H9 (cell line): ENCODE data around the gene RPLP2. TPM values are rescaled to one million over a fixed set of nuclear protein-coding genes. Genes with fewer than 3 reads are reported as not detected.

Source experiments
- DNase-seq: peaks from one replicate; pipeline ENCODE4 v3.0.0-alpha.2; 2017
- H2AFZ ChIP-seq: one replicate; pipeline ENCODE4 v1.6.1; 2013; ENCODE audit warnings: mild to moderate bottlenecking, low read length, control low read depth, moderate library complexity
- H2AK5ac ChIP-seq: 2 replicates; pipeline ENCODE4 v1.6.1; 2013; ENCODE audit warnings: low read length, control low read depth, mixed read lengths; ENCODE audit not compliant: insufficient read length
- H2BK120ac ChIP-seq: one replicate; pipeline ENCODE4 v1.6.1; 2013; ENCODE audit warnings: low read depth, mild to moderate bottlenecking, low read length, control low read depth, inconsistent platforms; ENCODE audit not compliant: poor library complexity, severe bottlenecking
- H2BK12ac ChIP-seq: 2 replicates; pipeline ENCODE4 v1.6.1; 2013; ENCODE audit warnings: low read length, control low read depth, mixed read lengths, low read depth; ENCODE audit not compliant: insufficient read length
- H2BK15ac ChIP-seq: 2 replicates; pipeline ENCODE4 v1.6.1; 2013; ENCODE audit warnings: low read depth, low read length, control low read depth
- H2BK20ac ChIP-seq: one replicate; pipeline ENCODE4 v1.6.1; 2013; ENCODE audit warnings: low read depth, mild to moderate bottlenecking, low read length, control low read depth, inconsistent platforms; ENCODE audit not compliant: poor library complexity, severe bottlenecking
- H2BK5ac ChIP-seq: 2 replicates; pipeline ENCODE4 v1.6.1; 2013; ENCODE audit warnings: low read length, control low read depth, mixed read lengths; ENCODE audit not compliant: insufficient read length
- H3K14ac ChIP-seq: 2 replicates; pipeline ENCODE4 v1.6.1; 2013; ENCODE audit warnings: low read length, control low read depth; ENCODE audit not compliant: insufficient read depth
- H3K18ac ChIP-seq: 2 replicates; pipeline ENCODE4 v1.6.1; 2013; ENCODE audit warnings: low read depth, mild to moderate bottlenecking, mixed read lengths, low read length, control low read depth; ENCODE audit not compliant: insufficient read length
- H3K23ac ChIP-seq: 2 replicates; pipeline ENCODE4 v1.6.1; 2013; ENCODE audit warnings: low read length, control low read depth, mixed read lengths, low read depth; ENCODE audit not compliant: insufficient read length
- H3K23me2 ChIP-seq: 2 replicates; pipeline ENCODE4 v1.6.1; 2013; ENCODE audit warnings: low read depth, mild to moderate bottlenecking, mixed read lengths, low read length, control low read depth; ENCODE audit not compliant: insufficient read length, poor library complexity, severe bottlenecking
- H3K27ac ChIP-seq: 2 replicates; pipeline ENCODE4 v1.5.1; 2013; ENCODE audit warnings: low read length, control low read depth, mixed read lengths, low read depth; ENCODE audit not compliant: insufficient read length
- H3K27me3 ChIP-seq: 2 replicates; pipeline ENCODE4 v1.6.1; 2013; ENCODE audit warnings: low read length, control low read depth, inconsistent platforms; ENCODE audit not compliant: insufficient read depth
- H3K4ac ChIP-seq: 2 replicates; pipeline ENCODE4 v1.6.1; 2013; ENCODE audit warnings: low read depth, mild to moderate bottlenecking, control low read depth, inconsistent platforms, low read length, moderate library complexity
- H3K4me1 ChIP-seq: 2 replicates; pipeline ENCODE4 v1.6.1; 2013; ENCODE audit warnings: low read length, control low read depth, inconsistent platforms; ENCODE audit not compliant: insufficient read depth
- H3K4me2 ChIP-seq: 2 replicates; pipeline ENCODE4 v1.6.1; 2013; ENCODE audit warnings: low read length, control low read depth, mixed read lengths; ENCODE audit not compliant: insufficient read length, insufficient read depth
- H3K56ac ChIP-seq: 2 replicates; pipeline ENCODE4 v1.6.1; 2013; ENCODE audit warnings: low read depth, mild to moderate bottlenecking, mixed read lengths, low read length, control low read depth; ENCODE audit not compliant: insufficient read length
- H3K79me1 ChIP-seq: 2 replicates; pipeline ENCODE4 v1.6.1; 2013; ENCODE audit warnings: low read depth, mild to moderate bottlenecking, moderate library complexity, low read length, control low read depth, inconsistent platforms; ENCODE audit not compliant: insufficient read depth, poor library complexity, severe bottlenecking
- H3K79me2 ChIP-seq: 2 replicates; pipeline ENCODE4 v1.6.1; 2013; ENCODE audit warnings: low read length, control low read depth, inconsistent platforms; ENCODE audit not compliant: insufficient read depth
- H3K9ac ChIP-seq: 2 replicates; pipeline ENCODE4 v1.6.1; 2013; ENCODE audit warnings: low read length, control low read depth, mixed read lengths; ENCODE audit not compliant: insufficient read length; ENCODE audit errors: extremely low read depth
- H3K9me3 ChIP-seq: one replicate; pipeline ENCODE4 v1.6.1; 2013; ENCODE audit warnings: low read depth, low read length, inconsistent platforms; ENCODE audit not compliant: control insufficient read depth
- H3T11ph ChIP-seq: one replicate; pipeline ENCODE4 v1.6.1; 2013; ENCODE audit warnings: mild to moderate bottlenecking, low read length, control low read depth, inconsistent platforms
- H4K20me1 ChIP-seq: one replicate; pipeline ENCODE4 v1.6.1; 2013; ENCODE audit not compliant: control insufficient read depth, insufficient read length, insufficient read depth
- H4K5ac ChIP-seq: 2 replicates; pipeline ENCODE4 v1.6.1; 2013; ENCODE audit warnings: low read depth, mild to moderate bottlenecking, mixed read lengths, low read length, control low read depth; ENCODE audit not compliant: insufficient read length
- H4K8ac ChIP-seq: replicated peaks from 2 replicates; pipeline ENCODE4 v1.6.1; 2013; ENCODE audit warnings: low read length, control low read depth, mixed read lengths, low read depth; ENCODE audit not compliant: insufficient read length
- H4K91ac ChIP-seq: 2 replicates; pipeline ENCODE4 v1.6.1; 2013; ENCODE audit warnings: low read depth, mild to moderate bottlenecking, moderate library complexity, mixed read lengths, low read length, control low read depth; ENCODE audit not compliant: insufficient read length
- H3K27ac Mint-ChIP-seq, 3 experiments: 2 replicates in 2 of 3; 3 replicates in 1 of 3; pipeline ENCODE4 v1.8.0; 2020 to 2021; ENCODE audit warnings: mixed read lengths in 3 of 3, mild to moderate bottlenecking in 1 of 3, moderate library complexity in 1 of 3
- H3K27me3 Mint-ChIP-seq: 2 replicates; pipeline ENCODE4 v1.8.0; 2021; ENCODE audit warnings: low read depth, mild to moderate bottlenecking, moderate library complexity, mixed read lengths
- H3K36me3 Mint-ChIP-seq, 3 experiments: 2 replicates in 2 of 3; 3 replicates in 1 of 3; pipeline ENCODE4 v1.8.0; 2020 to 2021; ENCODE audit warnings: low read depth in 3 of 3, mixed read lengths in 3 of 3; ENCODE audit not compliant: insufficient read depth in 1 of 3
- H3K4me1 Mint-ChIP-seq, 2 experiments: 2 replicates each; pipeline ENCODE4 v1.8.0; 2020; ENCODE audit warnings: mixed read lengths in 2 of 2
- H3K4me3 Mint-ChIP-seq, 2 experiments: 2 replicates in 1 of 2; 3 replicates in 1 of 2; pipeline ENCODE4 v1.8.0; 2020 to 2021; ENCODE audit warnings: mild to moderate bottlenecking in 2 of 2, mixed read lengths in 2 of 2, moderate library complexity in 1 of 2
- H3K9me3 Mint-ChIP-seq, 2 experiments: 2 replicates in 1 of 2; 3 replicates in 1 of 2; pipeline ENCODE4 v1.8.0; 2020; ENCODE audit warnings: mild to moderate bottlenecking in 2 of 2, mixed read lengths in 2 of 2, moderate library complexity in 1 of 2
- CTCF ChIP-seq: fragments of 200-600 bp; sonication (generic); conservative IDR thresholded peaks from 3 replicates; pipeline ENCODE4 v1.8.0; 2021; ENCODE audit warnings: antibody characterized with exemption, mild to moderate bottlenecking
- WGBS: extraction: QIAGEN DNeasy Blood & Tissue Kit; methylation state at CpG from one replicate; pipeline ENCODE4 v1.1.7; 2013; ENCODE audit warnings: missing lambda C conversion rate, low lambda C conversion rate, mixed read lengths; ENCODE audit not compliant: insufficient read length; ENCODE audit errors: extremely low coverage; 5-methylcytosine and 5-hydroxymethylcytosine counted together
- total RNA-seq: library from RNA; stranded (reverse); gene quantifications from 2 replicates; pipeline ENCODE4 v1.2.1, GENCODE V29; 2021

Gene RPLP2
- total RNA-seq, 1 experiment from 2014 or later, result 2,138 TPM

GRCh38 chr11:816433-816779 lies 6.6 kb downstream of the RPLP2 start:
- H4K20me1 ChIP-seq, result no peaks in the 10 kb centered on the region
- TF ChIP-seq CTCF, result no peak
- H3K27me3 Mint-ChIP-seq, result peaks cover 2% of the 10 kb centered on the region; the same call in 1 of the 2 replicates
- H3K56ac ChIP-seq, result no peak overlapping the region
- H2AK5ac ChIP-seq, result no peak overlapping the region
- H3K27ac ChIP-seq, result no peak overlapping the region
- no peak overlapping the region for H3K18ac ChIP-seq
- H2BK20ac ChIP-seq, result no peak overlapping the region
- H3K27me3 ChIP-seq, result no peaks in the 10 kb centered on the region
- H3K4me2 ChIP-seq, result no peak overlapping the region
- no peak overlapping the region for H2AFZ ChIP-seq
- H4K5ac ChIP-seq, result no peak overlapping the region
- no peak overlapping the region for H2BK5ac ChIP-seq
- no peak overlapping the region for H3K9ac ChIP-seq
- no peak overlapping the region for H2BK15ac ChIP-seq
- H3K9me3 ChIP-seq, result no peaks in the 10 kb centered on the region
- H3K9me3 Mint-ChIP-seq, result no peaks in the 10 kb centered on the region
- H3K4me3 Mint-ChIP-seq, result no peak overlapping the region
- peaks cover 16 to 28% (median 18%) of the 10 kb centered on the region in 3 experiments; a peak in 6 of 7 replicates for H3K36me3 Mint-ChIP-seq
- no peak overlapping the region; the same call in 1 of the 2 replicates for H3K14ac ChIP-seq
- H3K23me2 ChIP-seq, result peaks cover 5% of the 10 kb centered on the region
- H3K4me1 Mint-ChIP-seq, result peaks cover 11 to 27% of the 10 kb centered on the region in 2 experiments
- H3K23ac ChIP-seq, result no peak overlapping the region
- H3K27ac Mint-ChIP-seq, result peak overlapping the region in 1 of 3 experiments; percentile 63; a peak in 1 of 7 replicates
- no peaks in the 10 kb centered on the region for H3K79me1 ChIP-seq
- H2BK120ac ChIP-seq, result no peak overlapping the region
- H2BK12ac ChIP-seq, result no peak overlapping the region
- H4K8ac ChIP-seq, result no peak overlapping the region
- H4K91ac ChIP-seq, result no peak overlapping the region
- DNase-seq, result no peak
- H3T11ph ChIP-seq, result no peak overlapping the region
- H3K4me1 ChIP-seq, result no peaks in the 10 kb centered on the region
- H3K4ac ChIP-seq, result no peak overlapping the region
- WGBS, result no CpG with 5 or more reads among the region's 11 CpGs
- no peaks in the 10 kb centered on the region for H3K79me2 ChIP-seq
